Measurements from ENCODE around the gene USP30.

Gene USP30

GRCh38 chr12:109102491-109102890 is 50.1 kb downstream of the USP30 start:
- no peak for DNase-seq (ENCODE audit: insufficient read length)
- no peak for FAIRE-seq
- no peak for TF ChIP-seq POLR2AphosphoS5 (IDR thresholded peaks at IDR 0.05; ENCODE audit: low read depth, low read length)
- TF ChIP-seq POLR2A (IDR thresholded peaks at IDR 0.05; ENCODE audit: low read depth, low read length) = no peak
- no peak for TF ChIP-seq TAF1 (IDR thresholded peaks at IDR 0.05; ENCODE audit: borderline replicate concordance, low read depth, low read length)

GRCh38 chr12:109105176-109105575 is 52.8 kb downstream of the USP30 start:
- TF ChIP-seq POLR2A (IDR thresholded peaks at IDR 0.05; ENCODE audit: low read depth, low read length) = no peak
- no peak for TF ChIP-seq POLR2AphosphoS5 (IDR thresholded peaks at IDR 0.05; ENCODE audit: low read depth, low read length)
- TF ChIP-seq TAF1 (IDR thresholded peaks at IDR 0.05; ENCODE audit: borderline replicate concordance, low read depth, low read length) = no peak
- FAIRE-seq (no peak), DNase-seq (ENCODE audit: insufficient read length) (no peak)

- FAIRE-seq (no peak), DNase-seq (ENCODE audit: insufficient read length) (no peak)
- no peak for TF ChIP-seq POLR2AphosphoS5 (IDR thresholded peaks at IDR 0.05; ENCODE audit: low read depth, low read length)
- TF ChIP-seq TAF1 (IDR thresholded peaks at IDR 0.05; ENCODE audit: borderline replicate concordance, low read depth, low read length) = no peak
- no peak for TF ChIP-seq POLR2A (IDR thresholded peaks at IDR 0.05; ENCODE audit: low read depth, low read length)
Observed at GRCh38 chr12:109109746-109110350, 57.5 kb downstream of the USP30 start.

GRCh38 chr12:109110988-109111495 is 58.7 kb downstream of the USP30 start:
- DNase-seq (ENCODE audit: insufficient read length) (peak; percentile 42), FAIRE-seq (no peak)
- peak; percentile 29; the same call in 1 of the 2 replicates for TF ChIP-seq POLR2A (IDR thresholded peaks at IDR 0.05; ENCODE audit: low read depth, low read length)
- TF ChIP-seq TAF1 (IDR thresholded peaks at IDR 0.05; ENCODE audit: borderline replicate concordance, low read depth, low read length) = no peak
- no peak for TF ChIP-seq POLR2AphosphoS5 (IDR thresholded peaks at IDR 0.05; ENCODE audit: low read depth, low read length)

- TF ChIP-seq TAF1 (IDR thresholded peaks at IDR 0.05; ENCODE audit: borderline replicate concordance, low read depth, low read length) (no peak), POLR2AphosphoS5 (IDR thresholded peaks at IDR 0.05; ENCODE audit: low read depth, low read length) (no peak), POLR2A (IDR thresholded peaks at IDR 0.05; ENCODE audit: low read depth, low read length) (no peak)
- FAIRE-seq = no peak
- no peak for DNase-seq (ENCODE audit: insufficient read length)
Observed at GRCh38 chr12:109112720-109113465, 60.5 kb downstream of the USP30 start.

- DNase-seq (ENCODE audit: insufficient read length) (no peak), FAIRE-seq (no peak)
- no peak for TF ChIP-seq POLR2AphosphoS5 (IDR thresholded peaks at IDR 0.05; ENCODE audit: low read depth, low read length)
Observed at GRCh38 chr12:109113661-109114321, 61.4 kb downstream of the USP30 start.

GRCh38 chr12:109114644-109115043 is 62.3 kb downstream of the USP30 start:
- FAIRE-seq (no peak), DNase-seq (ENCODE audit: insufficient read length) (no peak)
- no peak for TF ChIP-seq POLR2A (IDR thresholded peaks at IDR 0.05; ENCODE audit: low read depth, low read length)
- no peak for TF ChIP-seq POLR2AphosphoS5 (IDR thresholded peaks at IDR 0.05; ENCODE audit: low read depth, low read length)
- TF ChIP-seq TAF1 (IDR thresholded peaks at IDR 0.05; ENCODE audit: borderline replicate concordance, low read depth, low read length) = no peak

GRCh38 chr12:109115404-109115757 is 63.0 kb downstream of the USP30 start:
- FAIRE-seq (no peak), DNase-seq (ENCODE audit: insufficient read length) (no peak)
- no peak for TF ChIP-seq POLR2AphosphoS5 (IDR thresholded peaks at IDR 0.05; ENCODE audit: low read depth, low read length)
- no peak for TF ChIP-seq TAF1 (IDR thresholded peaks at IDR 0.05; ENCODE audit: borderline replicate concordance, low read depth, low read length)
- TF ChIP-seq POLR2A (IDR thresholded peaks at IDR 0.05; ENCODE audit: low read depth, low read length) = no peak

- TF ChIP-seq TAF1 (IDR thresholded peaks at IDR 0.05; ENCODE audit: borderline replicate concordance, low read depth, low read length) = no peak
- TF ChIP-seq POLR2A (IDR thresholded peaks at IDR 0.05; ENCODE audit: low read depth, low read length) = no peak
- no peak for TF ChIP-seq POLR2AphosphoS5 (IDR thresholded peaks at IDR 0.05; ENCODE audit: low read depth, low read length)
- DNase-seq (ENCODE audit: insufficient read length) = no peak
- FAIRE-seq = no peak
Observed at GRCh38 chr12:109115758-109116610, 63.6 kb downstream of the USP30 start, which contains the start of gene ACACB. Gene ACACB, plus strand, starts transcription at chr12:109116587. Its CDS starts 22,819 bp downstream, at chr12:109139406.

- no peak for TF ChIP-seq TAF1 (IDR thresholded peaks at IDR 0.05; ENCODE audit: borderline replicate concordance, low read depth, low read length)
- no peak for TF ChIP-seq POLR2AphosphoS5 (IDR thresholded peaks at IDR 0.05; ENCODE audit: low read depth, low read length)
- TF ChIP-seq POLR2A (IDR thresholded peaks at IDR 0.05; ENCODE audit: low read depth, low read length) = no peak
- no peak for FAIRE-seq
- DNase-seq (ENCODE audit: insufficient read length) = no peak
Observed at GRCh38 chr12:109116611-109116949, 64.2 kb downstream of the USP30 start.

GRCh38 chr12:109120095-109120494 is 67.7 kb downstream of the USP30 start:
- no peak for DNase-seq (ENCODE audit: insufficient read length)
- no peak for FAIRE-seq
- TF ChIP-seq POLR2A (IDR thresholded peaks at IDR 0.05; ENCODE audit: low read depth, low read length) (no peak), POLR2AphosphoS5 (IDR thresholded peaks at IDR 0.05; ENCODE audit: low read depth, low read length) (no peak), TAF1 (IDR thresholded peaks at IDR 0.05; ENCODE audit: borderline replicate concordance, low read depth, low read length) (no peak)

All from GM12892 (cell line).